ENCODE measurements around the gene DGKH.

Gene DGKH

DNA sequence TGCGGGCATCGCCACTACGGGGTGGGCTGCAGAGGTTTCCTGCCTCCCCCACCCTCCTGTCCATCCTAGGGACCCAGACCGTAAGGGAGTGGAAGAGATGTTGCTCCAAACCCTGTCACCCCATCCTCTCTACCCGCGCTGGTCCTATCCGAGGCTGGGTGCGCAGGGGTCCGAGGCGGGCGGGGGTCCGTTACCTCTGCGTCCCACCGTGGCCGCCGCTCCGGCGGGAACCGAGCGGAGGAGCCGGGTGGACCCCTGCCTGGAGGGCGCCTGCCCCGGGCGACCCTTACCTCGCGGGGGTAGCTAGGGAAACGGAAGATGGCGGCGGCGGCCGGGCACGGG lies at the start of gene DGKH:
DGKH (plus strand) TSS at position 307 of the 342 bp plus-strand sequence. CDS start 126 bp downstream, outside the sequence.
- no peak for DNase-seq (ENCODE audit: low spot score)

- DNase-seq (ENCODE audit: low spot score), result no peak
Measured at GRCh38 chr13:42000846-42001245, 47.6 kb upstream of the DGKH start.

DNA sequence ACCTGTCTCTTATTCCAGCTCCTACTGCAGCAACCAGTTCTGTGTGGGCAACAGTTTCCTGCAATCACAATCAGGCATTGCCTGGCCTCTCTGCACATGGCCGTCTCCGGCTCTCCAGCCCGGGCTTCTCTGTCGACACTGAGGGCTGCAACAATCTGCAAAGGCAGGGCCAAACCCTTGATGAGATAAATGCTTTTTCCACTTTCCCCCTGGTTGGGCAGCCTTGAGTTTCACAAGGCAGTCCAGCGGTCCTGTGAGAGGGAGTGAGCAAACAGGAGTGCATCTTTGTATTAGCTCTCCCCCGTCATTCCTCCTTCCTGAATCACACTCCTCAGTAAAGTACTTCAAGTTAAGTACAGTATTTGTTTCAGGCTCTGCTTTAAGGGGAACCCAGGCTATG lies 46.9 kb upstream of the DGKH start:
- DNase-seq (ENCODE audit: low spot score), result no peak

GRCh38 chr13:42002066-42002465 lies 46.4 kb upstream of the DGKH start:
- DNase-seq (ENCODE audit: low spot score), result no peak

- DNase-seq (ENCODE audit: low spot score), result no peak
Measured at GRCh38 chr13:42007844-42008243, 40.6 kb upstream of the DGKH start.

GRCh38 chr13:42009057-42009456 lies 39.4 kb upstream of the DGKH start:
- DNase-seq (ENCODE audit: low spot score), result no peak

GRCh38 chr13:42011601-42012350 lies 36.7 kb upstream of the DGKH start:
- no peak for DNase-seq (ENCODE audit: low spot score)

DNA sequence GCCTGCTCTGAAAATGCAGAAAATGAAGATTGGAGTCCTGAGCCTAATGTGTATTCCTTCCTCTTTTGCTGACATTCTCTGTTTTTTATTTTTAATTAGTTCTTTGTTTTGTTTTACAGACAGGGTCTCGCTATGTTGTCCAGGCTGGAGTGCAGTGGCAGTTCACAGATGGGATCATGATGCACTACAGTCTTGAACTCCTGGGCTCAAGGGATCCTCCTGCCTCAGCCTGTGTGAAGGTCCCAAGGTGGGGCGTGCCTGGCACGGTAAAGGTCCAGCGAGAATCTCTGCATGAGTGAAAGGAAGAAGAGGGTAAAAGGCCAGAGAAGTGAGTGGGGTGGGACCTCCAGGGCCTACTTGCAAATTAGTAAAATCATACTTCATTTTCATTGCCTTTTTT lies 34.3 kb upstream of the DGKH start:
- no peak for DNase-seq (ENCODE audit: low spot score)

DNA sequence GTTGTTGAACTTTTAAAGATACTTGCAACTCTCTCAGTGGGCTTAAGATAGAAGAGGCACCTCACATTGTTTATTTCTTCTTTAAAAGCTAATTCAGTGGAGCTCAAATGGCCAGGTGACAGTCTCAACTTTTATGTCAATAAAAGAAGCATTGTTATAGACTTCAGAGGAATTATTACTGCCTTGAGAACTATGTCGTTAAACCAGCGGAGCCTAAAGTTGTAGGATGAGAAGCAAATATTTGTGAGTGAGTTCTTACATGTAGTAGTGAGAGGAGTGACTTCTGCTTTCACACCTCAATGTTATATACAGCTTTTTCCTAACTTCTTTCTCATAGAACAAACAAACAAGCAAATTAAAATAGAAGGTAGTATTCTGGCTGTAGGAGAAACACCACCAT lies 31.2 kb upstream of the DGKH start:
- no peak for DNase-seq (ENCODE audit: low spot score)

- no peak for DNase-seq (ENCODE audit: low spot score)
Measured at GRCh38 chr13:42021851-42022250, 26.6 kb upstream of the DGKH start.

DNA sequence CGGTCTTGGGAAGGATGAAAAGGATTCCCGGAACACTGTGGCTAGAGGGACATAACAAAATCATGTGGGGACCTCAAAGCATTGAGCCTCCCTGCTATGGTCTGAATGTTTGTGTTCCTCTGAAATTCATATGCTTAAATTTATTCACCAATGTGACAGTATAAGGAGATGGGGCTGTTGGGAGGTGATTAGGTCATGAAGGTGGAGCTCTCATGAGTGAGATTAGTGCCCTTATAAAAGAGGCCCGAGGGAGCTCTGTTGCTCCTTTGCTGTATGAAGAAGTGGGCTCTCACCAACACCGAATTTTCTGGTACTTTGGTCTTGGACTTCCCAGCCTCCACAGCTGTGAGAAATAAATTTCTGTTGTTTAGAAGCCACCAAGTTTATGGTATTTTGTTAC lies 26.1 kb upstream of the DGKH start:
- no peak for DNase-seq (ENCODE audit: low spot score)

DNA sequence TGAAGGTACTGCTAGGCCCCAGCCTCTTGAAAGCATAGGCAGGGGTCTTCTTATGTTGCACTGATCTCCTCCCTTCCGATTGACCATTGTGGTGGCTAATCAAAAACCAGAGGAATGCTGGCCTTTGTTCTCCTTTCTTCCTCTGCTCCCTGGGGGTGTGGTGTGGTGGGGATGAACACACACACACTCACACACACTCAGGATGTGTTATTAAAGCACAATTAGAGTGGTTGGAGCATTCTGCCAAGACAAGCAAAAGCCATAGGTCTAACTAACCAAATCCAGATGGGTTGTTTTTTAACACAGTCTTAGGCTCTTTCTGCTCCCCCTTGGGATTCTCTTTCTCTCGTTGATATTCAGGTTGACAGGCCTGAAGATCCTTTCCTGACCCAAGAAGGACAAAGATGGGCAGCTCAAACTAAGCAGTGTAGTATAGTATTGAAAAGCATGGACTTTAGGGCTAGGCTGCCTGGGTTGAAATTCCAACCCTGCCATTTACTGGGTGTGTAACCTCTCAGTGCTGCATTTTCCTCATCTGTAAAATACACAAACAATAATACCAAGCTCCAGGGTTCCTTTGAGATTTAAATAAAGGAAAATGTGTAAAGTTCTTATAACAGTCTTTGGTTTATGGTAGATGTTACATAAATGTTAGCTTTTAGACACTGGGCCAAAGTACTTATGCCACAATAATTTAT lies 25.5 kb upstream of the DGKH start:
- no peak for DNase-seq (ENCODE audit: low spot score)

DNA sequence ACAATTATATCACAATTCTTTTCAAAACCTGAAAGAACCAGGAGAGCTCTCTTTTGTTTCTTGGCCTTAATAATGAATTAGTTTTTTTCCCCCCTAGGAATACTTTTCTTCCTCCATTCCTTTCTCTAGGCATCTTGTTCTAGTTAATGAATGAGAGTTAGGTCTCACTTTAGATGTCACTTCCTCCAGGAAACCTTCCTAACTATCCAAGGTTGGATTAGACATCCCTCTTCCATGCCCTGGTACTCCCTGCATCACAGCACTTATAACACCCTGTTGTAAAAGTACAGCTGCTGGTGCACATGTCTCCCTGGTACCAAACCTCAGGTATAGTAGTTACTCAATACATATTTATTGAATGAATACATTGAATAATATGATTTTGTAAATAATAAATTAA lies 21.2 kb upstream of the DGKH start:
- DNase-seq (ENCODE audit: low spot score), result no peak

- DNase-seq (ENCODE audit: low spot score), result no peak
Measured at GRCh38 chr13:42028113-42028799, 20.2 kb upstream of the DGKH start.

- DNase-seq (ENCODE audit: low spot score), result no peak
Measured at GRCh38 chr13:42035905-42036521, 12.4 kb upstream of the DGKH start.

- DNase-seq (ENCODE audit: low spot score), result no peak
Measured at GRCh38 chr13:42036711-42037110, 11.7 kb upstream of the DGKH start.

DNA sequence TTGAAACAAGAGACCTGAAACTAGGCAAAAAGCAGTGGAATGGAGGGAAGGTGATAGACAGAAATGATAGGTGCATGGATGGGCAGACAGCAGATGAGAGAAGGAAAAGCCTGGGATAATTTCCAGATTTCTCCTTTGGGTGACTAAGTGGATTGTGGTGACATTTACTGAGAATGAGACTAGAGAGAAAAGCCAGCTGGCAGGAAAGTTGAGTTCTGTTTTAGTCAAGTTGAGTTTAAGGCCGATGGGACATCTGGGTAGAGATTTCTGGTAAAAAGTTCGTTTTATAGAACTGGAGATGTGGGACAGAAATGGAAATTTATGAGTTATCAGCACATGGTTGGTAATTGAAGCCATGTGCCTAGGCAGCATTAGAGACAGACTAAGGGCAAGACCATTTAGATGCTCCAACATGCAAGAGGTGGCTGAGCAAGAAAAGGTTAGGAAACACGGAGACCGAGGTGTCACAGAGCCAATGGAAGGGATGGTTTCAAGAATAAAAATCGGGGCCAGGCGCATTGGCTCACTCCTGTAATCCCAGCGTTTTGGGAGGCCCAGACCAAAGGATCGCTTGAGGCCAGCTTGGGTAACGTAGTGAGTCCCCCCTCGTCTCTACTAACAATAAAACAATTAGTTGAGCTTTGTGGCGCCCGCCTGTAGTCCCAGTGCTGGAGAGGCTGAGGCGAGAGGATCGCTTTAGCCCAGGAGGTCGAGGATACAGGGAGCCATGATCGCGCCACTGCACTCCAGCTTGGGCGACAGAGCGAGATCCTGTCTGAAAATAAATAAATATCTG lies 9.6 kb upstream of the DGKH start:
- no peak for DNase-seq (ENCODE audit: low spot score)

GRCh38 chr13:42039457-42039945 lies 8.9 kb upstream of the DGKH start:
- no peak for DNase-seq (ENCODE audit: low spot score)

- DNase-seq (ENCODE audit: low spot score), result peak; percentile 92
Measured at GRCh38 chr13:42039946-42040729, 8.3 kb upstream of the DGKH start.

GRCh38 chr13:42040730-42041010 lies 7.8 kb upstream of the DGKH start:
- no peak for DNase-seq (ENCODE audit: low spot score)

DNA sequence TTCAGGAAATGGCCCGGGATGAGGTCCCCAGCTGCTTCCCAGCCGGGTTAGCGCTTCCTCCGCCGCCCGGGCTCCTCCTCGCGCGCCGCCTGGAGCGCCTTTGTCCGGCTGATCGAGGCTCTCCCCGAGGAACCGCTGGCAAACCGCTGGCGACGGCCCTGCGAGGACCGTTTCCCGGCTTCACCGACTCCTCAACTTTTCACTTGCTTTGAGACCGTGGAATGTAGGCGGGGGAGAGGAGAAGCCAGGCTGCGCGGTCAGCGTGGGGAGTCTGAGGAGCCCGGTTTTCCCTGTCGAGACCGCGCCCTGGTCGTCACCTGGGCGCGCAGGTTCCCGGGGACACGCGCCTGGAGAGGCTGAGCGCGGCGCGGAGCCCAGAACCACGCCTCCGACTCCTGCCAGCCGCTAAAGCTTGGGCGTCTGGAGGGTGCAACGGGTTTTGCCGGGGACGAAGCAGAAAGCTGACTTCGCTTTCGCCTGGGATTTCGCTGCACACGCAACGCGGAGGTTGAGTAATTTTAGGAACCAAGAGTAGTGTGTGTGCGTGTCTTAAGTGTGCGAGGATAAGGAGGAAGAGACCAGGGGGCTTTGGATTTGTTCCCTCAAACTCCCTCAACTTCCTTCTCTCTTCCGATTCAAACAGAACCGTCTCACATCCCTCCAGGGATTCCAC lies 7.3 kb upstream of the DGKH start:
- no peak for DNase-seq (ENCODE audit: low spot score)
